Central memory CD8-positive, alpha-beta T cell (primary cell): ENCODE measurements around the gene UBE3D.
"Not testable (repeated sequence)": the region's sequence is repeated elsewhere in the genome, so short reads cannot be mapped to it uniquely, and the experiment has no call there.

ENCODE experiments used
- ATAC-seq: fragments of 150-1000 bp; cut with Tn5 transposase; replicated peaks from 2 replicates; pipeline ENCODE4 v1.10.0; 2022; ENCODE audit warnings: mild to moderate bottlenecking, moderate FRiP score, moderate number of reproducible peaks; ENCODE audit not compliant: poor library complexity, severe bottlenecking; ENCODE audit errors: extremely low read depth
- DNase-seq, 2 donors: peaks; one replicate each; pipeline ENCODE4 v3.0.0; 2021; ENCODE audit warnings: low spot score in 2 of 2
- H3K27ac Mint-ChIP-seq: one replicate; pipeline ENCODE4 v1.8.0; 2022; ENCODE audit warnings: low read depth, mild to moderate bottlenecking, moderate library complexity, mixed read lengths
- H3K27me3 Mint-ChIP-seq: one replicate; pipeline ENCODE4 v1.8.0; 2022; ENCODE audit warnings: mixed read lengths
- H3K36me3 Mint-ChIP-seq: one replicate; pipeline ENCODE4 v1.8.0; 2022; ENCODE audit warnings: mild to moderate bottlenecking, moderate library complexity, mixed read lengths; ENCODE audit not compliant: insufficient read depth
- H3K4me1 Mint-ChIP-seq: one replicate; pipeline ENCODE4 v1.8.0; 2022; ENCODE audit warnings: mixed read lengths
- H3K4me3 Mint-ChIP-seq: one replicate; pipeline ENCODE4 v1.8.0; 2022; ENCODE audit warnings: mild to moderate bottlenecking, moderate library complexity, mixed read lengths
- H3K9me3 Mint-ChIP-seq: one replicate; pipeline ENCODE4 v1.8.0; 2022; ENCODE audit warnings: mixed read lengths

Gene UBE3D

GRCh38 chr6:82957171-82957867 lies 108.3 kb downstream of the UBE3D start:
- Mint-ChIP-seq H3K27me3 (no peaks in the 10 kb centered on the region), H3K27ac (no peak overlapping the region), H3K4me1 (no peaks in the 10 kb centered on the region), H3K4me3 (no peak overlapping the region), H3K9me3 (no peaks in the 10 kb centered on the region), H3K36me3 (peaks cover 7% of the 10 kb centered on the region)
- DNase-seq = no peak
- ATAC-seq = no peak

DNA sequence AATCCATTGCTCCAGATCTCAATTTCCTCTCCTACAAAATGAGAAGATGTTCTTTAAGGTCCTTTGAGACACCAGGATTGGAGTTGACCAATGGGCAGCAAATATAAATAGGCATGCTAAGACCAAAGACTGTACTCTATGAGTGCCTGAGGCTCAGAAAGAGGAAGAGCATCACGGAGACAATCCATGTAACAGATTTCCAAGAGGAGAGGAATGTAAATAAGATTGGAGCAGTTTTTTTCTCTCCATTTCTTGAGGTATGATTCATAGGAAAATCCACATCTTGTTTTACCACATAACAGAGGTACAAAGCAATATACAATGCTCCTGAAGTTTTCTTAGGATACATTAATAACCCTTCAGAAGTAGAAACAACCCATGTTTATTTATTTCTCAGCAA lies 109.8 kb downstream of the UBE3D start:
- H3K27me3 Mint-ChIP-seq = no peaks in the 10 kb centered on the region
- ATAC-seq (no peak), DNase-seq (no peak)
- no peaks in the 10 kb centered on the region for H3K9me3 Mint-ChIP-seq
- H3K4me3 Mint-ChIP-seq = no peak overlapping the region
- no peaks in the 10 kb centered on the region for H3K4me1 Mint-ChIP-seq
- H3K36me3 Mint-ChIP-seq = peaks cover 7% of the 10 kb centered on the region
- H3K27ac Mint-ChIP-seq = no peak overlapping the region

DNA sequence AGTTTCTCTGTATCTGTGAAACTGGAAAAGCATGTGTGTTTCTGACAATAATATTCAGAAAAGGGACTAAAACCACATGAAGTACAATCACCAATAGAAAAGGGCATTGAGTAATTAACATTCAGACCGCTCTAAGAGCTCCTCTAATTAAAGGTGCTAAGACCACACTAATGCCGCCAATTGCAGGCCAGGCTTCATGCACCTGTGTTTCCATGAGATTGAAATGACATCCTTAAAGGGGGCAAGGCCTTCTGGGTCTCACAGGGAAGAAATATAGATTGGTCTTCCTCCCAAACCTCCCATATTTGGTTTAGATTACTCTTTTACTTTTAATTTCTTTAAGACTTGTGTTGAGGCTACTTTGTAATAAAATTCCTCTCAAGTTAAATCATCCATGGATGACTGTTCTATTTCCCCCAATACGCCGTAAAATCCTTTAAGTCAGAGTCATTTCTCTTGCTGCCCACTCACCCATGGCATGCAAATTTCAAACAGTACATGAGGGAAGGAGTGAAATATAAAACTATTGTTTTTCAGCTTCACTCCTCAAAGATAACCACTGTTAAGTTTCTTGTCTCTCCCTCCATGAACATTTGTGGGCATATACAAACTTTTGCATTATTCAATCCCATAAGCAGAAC lies 110.6 kb downstream of the UBE3D start:
- no peak overlapping the region for H3K4me3 Mint-ChIP-seq
- DNase-seq = no peak
- no peaks in the 10 kb centered on the region for H3K4me1 Mint-ChIP-seq
- H3K36me3 Mint-ChIP-seq = peaks cover 7% of the 10 kb centered on the region
- no peaks in the 10 kb centered on the region for H3K9me3 Mint-ChIP-seq
- H3K27me3 Mint-ChIP-seq = no peaks in the 10 kb centered on the region
- no peak for ATAC-seq
- no peak overlapping the region for H3K27ac Mint-ChIP-seq

DNA sequence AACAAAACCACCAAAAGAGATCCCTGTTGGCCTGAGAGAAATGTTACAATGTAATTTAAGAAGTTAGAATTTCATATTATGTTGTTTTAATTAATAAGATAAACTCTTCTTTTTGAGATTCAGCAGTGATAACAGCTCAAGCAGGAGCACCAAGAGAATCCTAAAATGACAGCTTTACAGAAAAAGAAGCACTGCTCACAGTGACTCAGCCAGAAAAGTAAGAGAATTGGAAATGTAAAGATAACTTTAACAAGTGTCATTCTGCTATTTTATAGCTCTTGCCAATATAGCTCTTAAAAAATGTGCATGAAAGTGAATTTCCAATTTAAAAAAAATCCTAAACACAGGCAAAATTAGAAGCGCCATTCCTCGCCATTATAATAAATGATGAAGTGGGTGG lies 111.3 kb downstream of the UBE3D start:
- ATAC-seq (no peak), DNase-seq (no peak)
- Mint-ChIP-seq H3K27ac (no peak overlapping the region), H3K4me1 (no peaks in the 10 kb centered on the region), H3K9me3 (no peaks in the 10 kb centered on the region), H3K27me3 (no peaks in the 10 kb centered on the region), H3K36me3 (peaks cover 7% of the 10 kb centered on the region), H3K4me3 (no peak overlapping the region)

DNA sequence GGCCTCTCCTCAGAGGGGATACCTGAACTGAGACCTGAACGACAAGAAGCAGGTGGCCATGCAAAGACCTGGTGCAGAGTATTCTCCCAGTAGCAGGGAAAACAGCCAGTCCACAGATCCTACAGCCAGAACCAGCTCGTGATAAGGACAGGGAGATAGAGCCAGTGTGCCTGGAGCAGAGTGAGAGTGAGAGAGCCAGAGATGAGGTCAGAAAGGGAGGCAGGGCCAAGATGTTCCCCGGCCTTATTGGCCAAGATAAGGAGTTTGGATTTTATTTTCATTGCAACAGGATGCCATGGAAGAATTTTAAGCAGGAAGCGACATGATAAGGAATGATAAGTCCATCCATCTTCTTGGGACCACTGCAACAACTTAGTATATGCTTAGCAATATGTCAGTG lies 111.8 kb downstream of the UBE3D start:
- no peak for DNase-seq
- H3K27me3 Mint-ChIP-seq = no peaks in the 10 kb centered on the region
- no peaks in the 10 kb centered on the region for H3K9me3 Mint-ChIP-seq

GRCh38 chr6:82951935-82952334 lies 113.7 kb downstream of the UBE3D start:
- H3K9me3 Mint-ChIP-seq = no peaks in the 10 kb centered on the region

More for the DNA sequence above, 111.8 kb downstream of the UBE3D start:
- Mint-ChIP-seq H3K4me1 (no peaks in the 10 kb centered on the region), H3K36me3 (peaks cover 6% of the 10 kb centered on the region), H3K4me3 (no peak overlapping the region), H3K27ac (no peak overlapping the region)
- ATAC-seq = no peak

GRCh38 chr6:82951389-82951788 lies 114.3 kb downstream of the UBE3D start:
- peaks cover 3% of the 10 kb centered on the region for H3K36me3 Mint-ChIP-seq
- no peak overlapping the region for H3K4me3 Mint-ChIP-seq
- no peaks in the 10 kb centered on the region for H3K4me1 Mint-ChIP-seq
- no peak for ATAC-seq
- H3K27ac Mint-ChIP-seq = no peak overlapping the region
- DNase-seq = no peak
- no peaks in the 10 kb centered on the region for H3K27me3 Mint-ChIP-seq
- H3K9me3 Mint-ChIP-seq = no peaks in the 10 kb centered on the region

More at GRCh38 chr6:82951935-82952334, 113.7 kb downstream of the UBE3D start:
- Mint-ChIP-seq H3K27me3 (no peaks in the 10 kb centered on the region), H3K4me3 (no peak overlapping the region), H3K27ac (no peak overlapping the region), H3K4me1 (no peaks in the 10 kb centered on the region), H3K36me3 (peaks cover 3% of the 10 kb centered on the region)
- no peak for ATAC-seq
- DNase-seq = no peak

DNA sequence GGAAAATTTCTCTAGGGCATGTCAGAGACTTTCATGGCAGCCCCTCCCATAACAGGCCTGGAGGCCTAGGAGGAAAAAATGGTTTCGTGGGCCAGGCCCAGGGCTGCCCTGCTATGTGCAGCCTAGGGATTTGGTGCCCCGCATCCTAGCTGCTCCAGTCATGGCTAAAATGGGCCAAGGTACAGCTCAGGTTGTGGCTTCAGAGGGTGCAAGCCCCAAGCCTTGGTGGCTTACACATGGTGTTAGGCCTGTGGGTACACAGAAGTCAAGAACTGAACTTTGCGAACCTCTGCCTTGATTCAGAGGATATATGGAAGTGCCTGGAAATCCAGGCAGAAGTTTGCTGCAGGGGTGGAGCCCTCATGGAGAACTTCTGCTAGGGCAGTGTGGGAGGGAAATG lies 134.7 kb downstream of the UBE3D start:
- not testable (repeated sequence) for H3K27ac Mint-ChIP-seq, H3K36me3 Mint-ChIP-seq, ATAC-seq, H3K27me3 Mint-ChIP-seq, H3K4me3 Mint-ChIP-seq, H3K4me1 Mint-ChIP-seq, DNase-seq
- peaks cover 17% of the 10 kb centered on the region for H3K9me3 Mint-ChIP-seq

DNA sequence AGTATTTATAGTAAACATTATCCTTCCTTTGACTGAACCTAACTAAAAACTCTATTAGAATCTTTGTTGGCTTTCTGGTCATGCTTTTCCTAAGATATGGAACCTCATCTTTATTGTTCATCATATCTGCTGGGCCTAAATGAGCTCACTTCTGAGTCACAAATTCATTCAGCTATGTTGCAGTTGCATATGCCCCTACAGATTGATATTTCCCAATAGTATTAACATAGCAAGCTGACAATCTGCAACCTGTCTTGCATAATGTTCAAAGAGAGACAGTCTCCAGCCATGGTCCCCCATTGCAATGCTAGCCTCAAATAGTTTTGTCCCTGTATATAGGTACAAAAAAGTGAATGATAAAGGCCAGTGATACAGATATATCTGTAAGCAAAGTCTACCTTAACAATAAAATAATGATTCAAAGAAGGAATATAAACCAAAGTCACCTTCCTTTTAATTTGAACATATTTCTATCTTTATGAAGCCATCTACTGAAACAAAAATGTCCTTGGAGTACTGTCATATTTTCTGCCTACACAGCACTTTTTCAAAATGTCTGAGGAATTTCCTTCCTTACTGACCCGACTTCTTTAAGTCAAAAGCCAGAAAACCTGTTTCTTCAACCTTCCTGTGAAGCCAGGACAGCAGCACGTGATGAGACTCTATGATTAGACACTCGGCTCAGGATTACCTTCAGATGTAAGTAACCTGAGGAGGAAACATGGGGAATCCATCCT lies 140.7 kb downstream of the UBE3D start:
- Mint-ChIP-seq H3K4me3 (no peak overlapping the region), H3K27me3 (no peaks in the 10 kb centered on the region), H3K27ac (no peak overlapping the region), H3K4me1 (no peaks in the 10 kb centered on the region), H3K9me3 (peaks cover under 1% of the 10 kb centered on the region), H3K36me3 (peaks cover 2% of the 10 kb centered on the region)
- DNase-seq (no peak), ATAC-seq (no peak)

DNA sequence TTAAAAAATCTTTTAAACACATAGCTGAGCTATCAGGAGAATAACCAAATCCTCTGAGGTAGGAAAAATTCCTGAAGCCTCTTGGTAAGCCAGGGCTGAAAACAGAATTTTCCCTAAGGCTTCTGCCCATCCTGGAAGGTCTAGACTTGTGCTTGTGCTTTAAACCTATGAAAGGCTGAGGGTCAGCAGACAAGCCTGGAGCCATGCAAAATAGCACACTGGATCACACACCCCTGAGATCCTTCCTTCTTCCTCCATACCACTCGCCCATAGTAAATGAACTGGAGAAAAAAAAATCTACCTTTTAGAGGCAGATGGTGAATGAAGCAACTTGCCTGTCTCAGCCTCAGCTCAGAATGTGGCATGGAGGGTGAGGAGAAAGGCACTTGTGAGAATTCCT lies 144.4 kb downstream of the UBE3D start:
- no peaks in the 10 kb centered on the region for H3K27me3 Mint-ChIP-seq
- H3K36me3 Mint-ChIP-seq = peaks cover 5% of the 10 kb centered on the region
- no peaks in the 10 kb centered on the region for H3K4me1 Mint-ChIP-seq
- no peak for DNase-seq
- H3K27ac Mint-ChIP-seq = no peak overlapping the region
- no peak for ATAC-seq
- H3K4me3 Mint-ChIP-seq = no peak overlapping the region
- H3K9me3 Mint-ChIP-seq = no peaks in the 10 kb centered on the region

- no peak for DNase-seq
- no peak for ATAC-seq
- no peaks in the 10 kb centered on the region for H3K27me3 Mint-ChIP-seq
- H3K9me3 Mint-ChIP-seq = no peaks in the 10 kb centered on the region
- peaks cover 2% of the 10 kb centered on the region for H3K36me3 Mint-ChIP-seq
- H3K27ac Mint-ChIP-seq = no peak overlapping the region
- H3K4me1 Mint-ChIP-seq = no peaks in the 10 kb centered on the region
- H3K4me3 Mint-ChIP-seq = no peak overlapping the region
Observed at GRCh38 chr6:82917346-82918064, 148.1 kb downstream of the UBE3D start.

- H3K27ac Mint-ChIP-seq = no peak overlapping the region
- H3K4me3 Mint-ChIP-seq = no peak overlapping the region
- DNase-seq (no peak), ATAC-seq (no peak)
- H3K36me3 Mint-ChIP-seq = peaks cover 2% of the 10 kb centered on the region
- H3K9me3 Mint-ChIP-seq = no peaks in the 10 kb centered on the region
- H3K4me1 Mint-ChIP-seq = no peaks in the 10 kb centered on the region
- H3K27me3 Mint-ChIP-seq = no peaks in the 10 kb centered on the region
Observed at GRCh38 chr6:82915666-82916065, 150.0 kb downstream of the UBE3D start.
